ENCODE results near the gene ADRA2A. TPM values are rescaled to one million over a fixed set of nuclear protein-coding genes. Genes with fewer than 3 reads are reported as not detected.

The ADRA2A gene
- total and polyA plus RNA-seq, 10 of the 15 experiments (the other 5 are each of a cell fraction or from before 2014, with no cell fraction given): 0.08 TPM; not detected in 9

GRCh38 chr10:111103196-111103840, 26.5 kb downstream of the ADRA2A start:
- no peak for TF ChIP-seq MEF2A (IDR thresholded peaks at IDR 0.05; ENCODE audit: insufficient read depth, low read depth, low read length)
- Histone ChIP-seq H3K4me3 (no peak overlapping the region), H3K27ac (ENCODE audit: control insufficient read depth, insufficient read depth) (no peak overlapping the region), H3K36me3 (ENCODE audit: control insufficient read depth in 2 of 2, insufficient read depth in 2 of 2, low read length in 1 of 2) (no peaks in the 10 kb centered on the region), H2AFZ (ENCODE audit: control insufficient read depth, low read depth, low read length) (no peak overlapping the region), H3K4me2 (ENCODE audit: control insufficient read depth, insufficient read depth) (no peak overlapping the region), H3K27me3 (replicated peaks in 1 of 2; ENCODE audit: control insufficient read depth in 2 of 2, insufficient read depth in 2 of 2, low read length in 1 of 2) (peaks cover 0 to 1% of the 10 kb centered on the region in 2 experiments; a peak in 1 of 4 replicates), H4K20me1 (ENCODE audit: control insufficient read depth, insufficient read depth) (no peaks in the 10 kb centered on the region), H3K79me2 (ENCODE audit: control insufficient read depth, insufficient read depth, low read length) (no peaks in the 10 kb centered on the region), H3K9ac (ENCODE audit: control insufficient read depth, insufficient read depth, low read length) (no peak overlapping the region), H3K9me3 (replicated peaks; ENCODE audit: control insufficient read depth, insufficient read depth, low read length) (no peaks in the 10 kb centered on the region), H3K4me1 (ENCODE audit: control insufficient read depth, insufficient read depth, low read length) (no peaks in the 10 kb centered on the region)
- 7% methylated on average over 7 of the region's 7 CpGs for WGBS (ENCODE audit: insufficient coverage, insufficient replicate concordance, low lambda C conversion rate, missing lambda C conversion rate)
- ChIA-PET RAD21 (ENCODE audit: unreplicated experiment) (no interaction called here), CTCF (no interaction called here), SMC1A (ENCODE audit: uncharacterized antibody, unreplicated experiment) (interaction anchor here (1.1 kb wide), 1 partner anchor 10 kb away, joined by 3 read pairs; no protein-coding TSS in a partner anchor), POLR2A (interaction anchor here (0.5 kb wide), 1 partner anchor 143 kb away, joined by 3 read pairs; no protein-coding TSS in a partner anchor)
- DNase-seq (ENCODE audit: low read depth, low spot score): no peak
- in situ Hi-C loops (cut with MboI): no loop called here
- no peak for ATAC-seq
- no peak for FAIRE-seq
- intact Hi-C loops (cut with micrococcal nuclease; ENCODE audit: unreplicated experiment): no loop called here
- BruUV-seq (replicated peaks): no TSS peak

GRCh38 chr10:111104811-111105210, 28.0 kb downstream of the ADRA2A start:
- Histone ChIP-seq H3K4me1 (ENCODE audit: control insufficient read depth, insufficient read depth, low read length) (no peaks in the 10 kb centered on the region), H2AFZ (ENCODE audit: control insufficient read depth, low read depth, low read length) (no peak overlapping the region), H4K20me1 (ENCODE audit: control insufficient read depth, insufficient read depth) (no peaks in the 10 kb centered on the region), H3K79me2 (ENCODE audit: control insufficient read depth, insufficient read depth, low read length) (no peaks in the 10 kb centered on the region), H3K4me2 (ENCODE audit: control insufficient read depth, insufficient read depth) (no peak overlapping the region), H3K27me3 (replicated peaks in 1 of 2; ENCODE audit: control insufficient read depth in 2 of 2, insufficient read depth in 2 of 2, low read length in 1 of 2) (peaks cover 0 to 1% of the 10 kb centered on the region in 2 experiments; a peak in 1 of 4 replicates), H3K9me3 (replicated peaks; ENCODE audit: control insufficient read depth, insufficient read depth, low read length) (no peaks in the 10 kb centered on the region), H3K4me3 (no peak overlapping the region), H3K9ac (ENCODE audit: control insufficient read depth, insufficient read depth, low read length) (no peak overlapping the region), H3K27ac (ENCODE audit: control insufficient read depth, insufficient read depth) (no peak overlapping the region), H3K36me3 (ENCODE audit: control insufficient read depth in 2 of 2, insufficient read depth in 2 of 2, low read length in 1 of 2) (no peaks in the 10 kb centered on the region)
- ChIA-PET SMC1A (ENCODE audit: uncharacterized antibody, unreplicated experiment) (no interaction called here), CTCF (no interaction called here), RAD21 (ENCODE audit: unreplicated experiment) (no interaction called here), POLR2A (no interaction called here)
- no peak for ATAC-seq
- 78% methylated on average over 20 of the region's 20 CpGs for WGBS (ENCODE audit: insufficient coverage, insufficient replicate concordance, low lambda C conversion rate, missing lambda C conversion rate)
- no TSS peak for BruUV-seq (replicated peaks)
- no peak for FAIRE-seq
- DNase-seq (ENCODE audit: low read depth, low spot score): no peak
- intact Hi-C loops (cut with micrococcal nuclease; ENCODE audit: unreplicated experiment): no loop called here
- in situ Hi-C loops (cut with MboI): no loop called here
- TF ChIP-seq PBX3 (IDR thresholded peaks at IDR 0.05; ENCODE audit: insufficient replicate concordance, low read depth, low read length) (no peak), NR2C2 (IDR thresholded peaks at IDR 0.05; ENCODE audit: borderline replicate concordance, control insufficient read depth, insufficient read length, low read depth) (no peak), ATF7 (IDR thresholded peaks at IDR 0.05; ENCODE audit: low read depth) (no peak), SMARCA5 (IDR thresholded peaks at IDR 0.05) (no peak), RUNX3 (IDR thresholded peaks at IDR 0.05; ENCODE audit: low read length) (no peak), SKIL (IDR thresholded peaks at IDR 0.05; ENCODE audit: low read depth, poor library complexity, severe bottlenecking) (no peak), ZNF217 (IDR thresholded peaks at IDR 0.05) (no peak), PKNOX1 (IDR thresholded peaks at IDR 0.05) (no peak), MEF2A (IDR thresholded peaks at IDR 0.05; ENCODE audit: insufficient read depth, low read depth, low read length) (no peak), SIN3A (IDR thresholded peaks at IDR 0.05; ENCODE audit: low read depth, low read length) (no peak), E2F4 (IDR thresholded peaks at IDR 0.05; ENCODE audit: low read depth, low read length) (no peak), MTA2 (IDR thresholded peaks at IDR 0.05; ENCODE audit: low read depth) (no peak)

Data from GM12878 (cell line).